SU-DHL-6 (cell line): Measurements from ENCODE around the gene GORASP1.

ENCODE experiments used
- EZH2phosphoT487 ChIP-seq: fragments of 200-600 bp; sonication (generic), shearing (Covaris generic); conservative IDR thresholded peaks from 2 replicates; pipeline ENCODE4 v1.6.1; 2018; ENCODE audit warnings: mild to moderate bottlenecking, antibody characterized with exemption, low read length, moderate library complexity, mixed read lengths
- TF ChIP-seq, protein P1 (sequence below): fragments of 200-600 bp; sonication (generic); IDR thresholded peaks from one replicate; pipeline ENCODE4 v1.5.1; 2017; ENCODE audit warnings: antibody characterized with exemption, mild to moderate bottlenecking, low read length, moderate library complexity; ENCODE audit not compliant: insufficient read depth, poor library complexity, severe bottlenecking

- TF ChIP-seq, protein P1, sequence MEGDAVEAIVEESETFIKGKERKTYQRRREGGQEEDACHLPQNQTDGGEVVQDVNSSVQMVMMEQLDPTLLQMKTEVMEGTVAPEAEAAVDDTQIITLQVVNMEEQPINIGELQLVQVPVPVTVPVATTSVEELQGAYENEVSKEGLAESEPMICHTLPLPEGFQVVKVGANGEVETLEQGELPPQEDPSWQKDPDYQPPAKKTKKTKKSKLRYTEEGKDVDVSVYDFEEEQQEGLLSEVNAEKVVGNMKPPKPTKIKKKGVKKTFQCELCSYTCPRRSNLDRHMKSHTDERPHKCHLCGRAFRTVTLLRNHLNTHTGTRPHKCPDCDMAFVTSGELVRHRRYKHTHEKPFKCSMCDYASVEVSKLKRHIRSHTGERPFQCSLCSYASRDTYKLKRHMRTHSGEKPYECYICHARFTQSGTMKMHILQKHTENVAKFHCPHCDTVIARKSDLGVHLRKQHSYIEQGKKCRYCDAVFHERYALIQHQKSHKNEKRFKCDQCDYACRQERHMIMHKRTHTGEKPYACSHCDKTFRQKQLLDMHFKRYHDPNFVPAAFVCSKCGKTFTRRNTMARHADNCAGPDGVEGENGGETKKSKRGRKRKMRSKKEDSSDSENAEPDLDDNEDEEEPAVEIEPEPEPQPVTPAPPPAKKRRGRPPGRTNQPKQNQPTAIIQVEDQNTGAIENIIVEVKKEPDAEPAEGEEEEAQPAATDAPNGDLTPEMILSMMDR = no peak
- TF ChIP-seq EZH2phosphoT487 = no peak
Measured at GRCh38 chr3:39154280-39155021, 47.0 kb upstream of the GORASP1 start.
